ENCODE results near the gene HCAR3.
"Not testable (repeated sequence)": the region's sequence is repeated elsewhere in the genome, so short reads cannot be mapped to it uniquely, and the experiment has no call there.

Gene HCAR3

GRCh38 chr12:122676781-122677180 is 39.8 kb downstream of the HCAR3 start:
- H3K9me3 ChIP-seq (ENCODE audit: low read length); H3K4me3 ChIP-seq (ENCODE audit: low read length); H3K36me3 ChIP-seq (ENCODE audit: insufficient read depth, low read length); H2AFZ ChIP-seq (ENCODE audit: low read depth, low read length); H3K27me3 ChIP-seq (ENCODE audit: insufficient read depth, low read length); H3K4me1 ChIP-seq (ENCODE audit: insufficient read depth, low read length): not testable (repeated sequence)

GRCh38 chr12:122676015-122676414 is 40.6 kb downstream of the HCAR3 start:
- not testable (repeated sequence) for H3K27me3 ChIP-seq (ENCODE audit: insufficient read depth, low read length); H3K9me3 ChIP-seq (ENCODE audit: low read length); H2AFZ ChIP-seq (ENCODE audit: low read depth, low read length); H3K36me3 ChIP-seq (ENCODE audit: insufficient read depth, low read length); H3K4me3 ChIP-seq (ENCODE audit: low read length); H3K4me1 ChIP-seq (ENCODE audit: insufficient read depth, low read length)

- Histone ChIP-seq H3K27me3 (ENCODE audit: insufficient read depth, low read length) (no peaks in the 10 kb centered on the region), H2AFZ (ENCODE audit: low read depth, low read length) (no peak overlapping the region), H3K4me1 (ENCODE audit: insufficient read depth, low read length) (no peaks in the 10 kb centered on the region), H3K4me3 (ENCODE audit: low read length) (no peak overlapping the region), H3K36me3 (ENCODE audit: insufficient read depth, low read length) (no peaks in the 10 kb centered on the region), H3K9me3 (ENCODE audit: low read length) (no peaks in the 10 kb centered on the region)
Measured at GRCh38 chr12:122672515-122672914, 44.1 kb downstream of the HCAR3 start.

GRCh38 chr12:122669397-122670070 is 47.1 kb downstream of the HCAR3 start:
- H2AFZ ChIP-seq (ENCODE audit: low read depth, low read length): no peak overlapping the region
- no peak overlapping the region for H3K4me3 ChIP-seq (ENCODE audit: low read length)
- no peaks in the 10 kb centered on the region for H3K4me1 ChIP-seq (ENCODE audit: insufficient read depth, low read length)
- H3K36me3 ChIP-seq (ENCODE audit: insufficient read depth, low read length): no peaks in the 10 kb centered on the region
- no peaks in the 10 kb centered on the region for H3K9me3 ChIP-seq (ENCODE audit: low read length)
- no peaks in the 10 kb centered on the region for H3K27me3 ChIP-seq (ENCODE audit: insufficient read depth, low read length)

- no peaks in the 10 kb centered on the region for H3K36me3 ChIP-seq (ENCODE audit: insufficient read depth, low read length)
- no peaks in the 10 kb centered on the region for H3K27me3 ChIP-seq (ENCODE audit: insufficient read depth, low read length)
- no peak overlapping the region for H2AFZ ChIP-seq (ENCODE audit: low read depth, low read length)
- no peaks in the 10 kb centered on the region for H3K9me3 ChIP-seq (ENCODE audit: low read length)
- H3K4me1 ChIP-seq (ENCODE audit: insufficient read depth, low read length): no peaks in the 10 kb centered on the region
- no peak overlapping the region for H3K4me3 ChIP-seq (ENCODE audit: low read length)
Measured at GRCh38 chr12:122668268-122668667, 48.3 kb downstream of the HCAR3 start.

GRCh38 chr12:122665759-122666158 is 50.9 kb downstream of the HCAR3 start:
- H3K4me3 ChIP-seq (ENCODE audit: low read length): no peak overlapping the region
- no peaks in the 10 kb centered on the region for H3K4me1 ChIP-seq (ENCODE audit: insufficient read depth, low read length)
- no peaks in the 10 kb centered on the region for H3K27me3 ChIP-seq (ENCODE audit: insufficient read depth, low read length)
- no peaks in the 10 kb centered on the region for H3K9me3 ChIP-seq (ENCODE audit: low read length)
- H2AFZ ChIP-seq (ENCODE audit: low read depth, low read length): no peak overlapping the region
- H3K36me3 ChIP-seq (ENCODE audit: insufficient read depth, low read length): no peaks in the 10 kb centered on the region

- Histone ChIP-seq H3K9me3 (ENCODE audit: low read length) (no peaks in the 10 kb centered on the region), H3K4me3 (ENCODE audit: low read length) (no peak overlapping the region), H3K27me3 (ENCODE audit: insufficient read depth, low read length) (no peaks in the 10 kb centered on the region), H3K36me3 (ENCODE audit: insufficient read depth, low read length) (no peaks in the 10 kb centered on the region), H3K4me1 (ENCODE audit: insufficient read depth, low read length) (no peaks in the 10 kb centered on the region), H2AFZ (ENCODE audit: low read depth, low read length) (no peak overlapping the region)
Measured at GRCh38 chr12:122665349-122665748, 51.3 kb downstream of the HCAR3 start.
